Fibroblast of the aortic adventitia (primary cell): ENCODE measurements around the gene THTPA. TPM values are rescaled to one million over a fixed set of nuclear protein-coding genes. Genes with fewer than 3 reads are reported as not detected.
A peak's percentile ranks its signal among the peaks of the same experiment; 100 is the strongest.
"Not testable (repeated sequence)": the region's sequence is repeated elsewhere in the genome, so short reads cannot be mapped to it uniquely, and the experiment has no call there.

Source experiments
- DNase-seq: peaks from one replicate; pipeline ENCODE4 v3.0.0-alpha.2; 2010; ENCODE audit warnings: low read depth
- H3K4me3 ChIP-seq: 2 replicates; pipeline ENCODE4 v1.5.1; 2011; ENCODE audit warnings: low read depth, mild to moderate bottlenecking, control low read depth, low read length, moderate library complexity
- total RNA-seq: library from RNA; depleted of rRNA; stranded (reverse); fragments of >200 nt; gene quantifications from 2 replicates; pipeline ENCODE4 v1.2.3, GENCODE V29; 2012; ENCODE audit warnings: low replicate concordance
- TF ChIP-seq, protein P1 (sequence below): IDR thresholded peaks from 2 replicates; pipeline ENCODE4 v1.5.1; 2011; ENCODE audit warnings: mild to moderate bottlenecking, low read length, control low read depth, inconsistent platforms; ENCODE audit not compliant: insufficient read depth

Gene THTPA
- total RNA-seq, 1 donor, result 22.3 TPM

DNA sequence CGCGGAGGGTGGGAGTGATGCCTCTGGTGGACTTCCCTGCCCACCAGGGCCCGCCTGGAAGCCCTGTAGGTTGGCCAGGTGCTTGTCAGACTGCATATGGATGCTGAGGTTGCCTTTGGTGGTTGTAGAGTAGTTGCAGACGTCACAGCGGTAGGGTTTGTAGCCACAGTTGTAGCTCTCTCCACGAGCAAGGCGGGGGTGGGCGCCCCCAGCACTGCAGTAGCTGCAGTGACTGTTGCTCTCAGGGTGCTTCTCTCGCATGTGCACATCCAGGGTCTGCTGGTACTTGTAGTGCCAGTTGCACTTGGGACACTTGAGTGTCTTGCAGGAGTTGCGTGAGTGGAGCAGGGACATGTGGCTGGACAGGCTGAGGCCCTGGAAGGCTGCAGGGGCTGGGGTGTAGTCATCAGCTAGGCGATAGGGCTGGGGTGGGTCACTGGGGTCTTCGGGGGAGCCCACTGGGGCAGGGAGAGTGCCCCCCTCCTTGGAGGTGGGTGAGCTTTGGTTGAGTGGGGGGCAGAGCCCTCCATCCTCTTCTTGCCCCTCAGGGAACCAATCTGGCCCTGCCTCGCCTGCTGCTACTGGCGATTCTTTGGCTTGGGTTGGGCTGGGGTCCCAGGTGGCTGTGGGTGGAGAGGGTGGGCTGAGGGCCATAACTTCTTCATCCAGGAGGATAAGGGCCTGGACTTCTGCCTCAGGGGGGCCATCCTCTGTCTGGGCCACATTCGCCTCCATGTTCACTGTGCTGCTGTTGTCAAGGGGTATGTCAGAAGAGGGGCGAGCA lies 22.2 kb upstream of the THTPA start:
- H3K4me3 ChIP-seq, result no peak overlapping the region
- DNase-seq, result no peak
- TF ChIP-seq, protein P1, sequence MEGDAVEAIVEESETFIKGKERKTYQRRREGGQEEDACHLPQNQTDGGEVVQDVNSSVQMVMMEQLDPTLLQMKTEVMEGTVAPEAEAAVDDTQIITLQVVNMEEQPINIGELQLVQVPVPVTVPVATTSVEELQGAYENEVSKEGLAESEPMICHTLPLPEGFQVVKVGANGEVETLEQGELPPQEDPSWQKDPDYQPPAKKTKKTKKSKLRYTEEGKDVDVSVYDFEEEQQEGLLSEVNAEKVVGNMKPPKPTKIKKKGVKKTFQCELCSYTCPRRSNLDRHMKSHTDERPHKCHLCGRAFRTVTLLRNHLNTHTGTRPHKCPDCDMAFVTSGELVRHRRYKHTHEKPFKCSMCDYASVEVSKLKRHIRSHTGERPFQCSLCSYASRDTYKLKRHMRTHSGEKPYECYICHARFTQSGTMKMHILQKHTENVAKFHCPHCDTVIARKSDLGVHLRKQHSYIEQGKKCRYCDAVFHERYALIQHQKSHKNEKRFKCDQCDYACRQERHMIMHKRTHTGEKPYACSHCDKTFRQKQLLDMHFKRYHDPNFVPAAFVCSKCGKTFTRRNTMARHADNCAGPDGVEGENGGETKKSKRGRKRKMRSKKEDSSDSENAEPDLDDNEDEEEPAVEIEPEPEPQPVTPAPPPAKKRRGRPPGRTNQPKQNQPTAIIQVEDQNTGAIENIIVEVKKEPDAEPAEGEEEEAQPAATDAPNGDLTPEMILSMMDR, result no peak

DNA sequence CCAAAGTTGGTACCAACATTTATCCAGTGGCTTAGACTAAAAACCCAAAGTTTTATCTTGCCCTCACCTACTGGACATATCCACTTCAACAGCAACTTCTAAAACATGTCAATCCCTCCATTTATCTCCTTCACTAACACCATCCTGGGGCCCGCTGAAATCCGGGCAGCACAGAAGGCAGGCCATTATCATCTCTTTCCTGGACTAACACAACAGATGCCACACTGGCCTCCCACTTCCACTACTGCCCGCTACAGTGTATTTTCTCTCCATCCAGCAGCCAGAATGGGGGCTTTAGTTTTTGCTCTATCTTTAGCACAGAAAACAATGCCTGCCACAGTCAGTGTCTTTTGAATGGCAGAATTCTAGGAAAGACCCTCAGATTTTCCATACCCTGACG lies 20.1 kb upstream of the THTPA start:
- H3K4me3 ChIP-seq, result no peak overlapping the region
- DNase-seq, result no peak
- TF ChIP-seq, protein P1, result no peak

DNA sequence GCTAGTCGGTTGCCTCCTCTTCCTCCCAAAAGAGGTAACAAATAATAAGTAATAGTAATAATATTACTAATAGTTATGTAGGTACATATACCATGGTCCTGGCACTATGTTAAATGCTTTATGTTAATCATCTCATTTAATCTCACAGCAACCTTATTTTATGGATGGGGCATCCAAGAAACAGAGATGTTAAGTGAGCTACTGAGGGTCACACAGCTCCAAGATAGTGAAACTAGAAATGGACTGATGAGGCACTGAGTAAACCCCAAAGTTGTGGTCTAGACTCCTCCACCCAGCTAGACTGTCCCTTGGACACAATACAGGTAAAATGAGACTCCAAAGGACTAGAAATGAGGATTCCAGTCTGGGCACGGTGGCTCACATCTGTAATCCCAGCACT lies 19.6 kb upstream of the THTPA start:
- TF ChIP-seq, protein P1, result no peak
- no peak overlapping the region for H3K4me3 ChIP-seq
- no peak for DNase-seq

DNA sequence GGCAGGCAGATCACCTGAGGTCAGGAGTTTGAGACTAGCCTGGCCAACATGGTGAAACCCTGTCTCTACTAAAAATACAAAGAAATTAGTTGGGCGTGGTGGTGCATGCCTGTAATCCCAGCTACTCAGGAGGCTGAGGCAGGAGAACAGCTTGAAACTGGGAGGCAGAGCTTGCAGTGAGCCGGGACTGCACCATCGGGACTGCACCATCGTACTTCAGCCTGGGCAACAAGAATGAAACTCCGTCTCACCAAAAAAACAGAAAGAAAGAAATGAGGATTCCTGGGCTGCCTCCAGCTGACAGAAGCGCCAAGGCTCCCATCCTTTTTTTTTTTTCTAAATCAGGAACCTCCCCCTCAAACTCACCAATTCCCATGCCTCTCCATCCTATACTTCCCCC lies 19.2 kb upstream of the THTPA start:
- DNase-seq, H3K4me3 ChIP-seq: not testable (repeated sequence)

DNA sequence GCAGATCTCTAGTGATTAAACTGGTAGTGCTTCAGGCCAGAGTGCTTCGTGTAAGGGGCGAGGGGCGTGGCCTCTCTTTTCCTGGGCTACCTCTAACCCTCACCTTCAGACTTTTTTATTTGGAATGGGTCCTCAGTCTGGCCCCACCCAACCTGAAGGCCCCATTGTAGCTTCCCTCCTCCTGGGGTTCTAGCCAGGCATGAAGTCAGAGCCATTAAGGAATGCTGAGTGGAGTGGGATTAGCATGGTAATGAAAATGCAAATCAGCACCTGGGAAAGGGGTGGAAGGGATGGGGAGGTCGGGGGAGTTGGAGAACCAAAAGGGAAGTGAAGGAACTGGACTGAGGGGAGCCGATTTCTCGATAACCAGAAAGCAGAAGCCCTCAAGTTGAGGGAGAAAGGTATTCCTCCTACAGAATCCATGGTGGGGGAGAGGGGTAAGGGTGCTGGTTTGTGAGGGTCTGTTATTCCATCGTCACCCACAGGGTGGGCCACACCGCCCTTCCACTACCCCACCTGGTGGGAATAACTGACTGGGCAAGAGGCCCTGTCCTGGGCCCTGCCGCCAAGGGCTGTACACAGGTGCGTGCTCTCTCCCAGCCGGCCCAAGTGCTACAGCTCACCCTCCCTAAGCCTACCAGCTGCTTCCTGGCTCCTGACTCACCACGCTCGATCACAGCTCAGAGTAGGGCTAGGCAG lies 18.6 kb upstream of the THTPA start:
- DNase-seq, result no peak
- TF ChIP-seq, protein P1, result no peak
- no peak overlapping the region for H3K4me3 ChIP-seq

DNA sequence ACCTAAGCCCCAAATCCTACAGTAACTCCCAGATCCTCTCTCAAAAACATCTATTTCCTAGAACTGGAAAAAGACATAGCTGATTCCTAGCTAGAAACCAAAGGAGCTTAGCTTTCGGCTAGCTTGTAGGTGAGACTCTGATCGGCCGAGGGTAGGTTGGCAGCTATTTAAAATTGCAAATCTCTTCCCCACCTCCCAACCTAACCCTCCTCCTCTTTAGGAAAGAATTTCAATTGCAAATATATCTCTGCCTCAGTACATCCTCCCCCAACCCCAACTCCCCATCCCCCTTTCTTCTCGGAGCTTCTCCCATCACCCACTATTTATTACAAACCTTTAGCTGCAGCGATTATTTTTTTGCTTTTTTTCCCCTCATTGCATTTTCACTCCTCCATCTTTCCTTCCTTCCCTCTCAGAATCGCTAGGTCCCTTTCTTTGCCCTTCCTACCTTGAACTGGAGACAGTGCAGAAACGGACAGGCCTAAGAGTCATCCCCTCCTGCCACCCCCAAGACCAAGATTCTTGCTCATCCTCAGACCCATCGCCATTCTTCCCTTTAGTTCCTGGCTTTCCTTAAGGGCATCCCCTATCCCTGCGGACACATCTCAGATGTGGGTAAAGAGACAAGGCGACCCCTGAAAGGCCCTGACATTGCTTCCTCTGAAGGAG lies 17.9 kb upstream of the THTPA start:
- DNase-seq, result no peak
- TF ChIP-seq, protein P1, result no peak
- no peak overlapping the region for H3K4me3 ChIP-seq

DNA sequence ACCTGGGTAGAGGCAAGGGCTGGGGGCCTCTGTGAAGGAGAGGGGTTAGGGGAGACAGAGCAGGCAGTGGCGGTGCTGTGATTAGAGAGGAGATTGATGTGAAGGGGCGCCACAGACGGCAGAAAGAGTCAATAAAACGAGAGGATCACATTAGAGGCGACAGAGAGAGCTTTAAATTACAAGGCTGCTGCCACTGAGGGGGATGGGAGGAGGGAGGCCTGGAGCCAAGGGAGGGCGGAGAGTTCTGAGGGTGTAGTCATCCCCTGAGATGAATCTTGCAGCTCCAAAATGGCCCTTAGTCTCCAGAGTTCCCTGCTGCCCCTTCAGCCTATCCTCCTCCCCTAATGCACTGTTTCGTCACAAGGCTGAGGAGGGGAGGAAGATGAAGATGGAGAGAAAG lies 17.3 kb upstream of the THTPA start:
- no peak overlapping the region for H3K4me3 ChIP-seq
- peak; percentile 27 for DNase-seq
- TF ChIP-seq, protein P1, result no peak
